HG02623 (cell line): ENCODE results near the gene SEMA7A.

ENCODE experiments used
- ATAC-seq: cut with Tn5 transposase; IDR thresholded peaks from one replicate; pipeline ENCODE4 v1.9.1; 2021; ENCODE audit warnings: moderate library complexity; ENCODE audit not compliant: unreplicated experiment

The SEMA7A gene

GRCh38 chr15:74453925-74454763 lies 20.4 kb upstream of the SEMA7A start:
- no peak for ATAC-seq

GRCh38 chr15:74451861-74452835 lies 18.4 kb upstream of the SEMA7A start:
- ATAC-seq: no peak

- no peak for ATAC-seq
These were observed 17.6 kb upstream of the SEMA7A start for GRCh38 chr15:74451322-74451721.

- no peak for ATAC-seq
These were observed 16.0 kb upstream of the SEMA7A start for GRCh38 chr15:74449643-74450205.

- no peak for ATAC-seq
These were observed 15.3 kb upstream of the SEMA7A start for GRCh38 chr15:74449095-74449494.

GRCh38 chr15:74445816-74446763 lies 12.3 kb upstream of the SEMA7A start:
- ATAC-seq: no peak

GRCh38 chr15:74444106-74445062 lies 10.6 kb upstream of the SEMA7A start:
- no peak for ATAC-seq

GRCh38 chr15:74443100-74443909 lies 9.5 kb upstream of the SEMA7A start:
- no peak for ATAC-seq

GRCh38 chr15:74442604-74443003 lies 8.8 kb upstream of the SEMA7A start:
- ATAC-seq: no peak

GRCh38 chr15:74442063-74442462 lies 8.3 kb upstream of the SEMA7A start:
- ATAC-seq: no peak

GRCh38 chr15:74441248-74441941 lies 7.6 kb upstream of the SEMA7A start:
- no peak for ATAC-seq

GRCh38 chr15:74438721-74439316 lies 5.1 kb upstream of the SEMA7A start:
- no peak for ATAC-seq

- ATAC-seq: no peak
These were observed 4.4 kb upstream of the SEMA7A start for GRCh38 chr15:74438206-74438605.

- no peak for ATAC-seq
These were observed 742 bp upstream of the SEMA7A start for GRCh38 chr15:74434263-74435136.

- no peak for ATAC-seq
These were observed 678 bp downstream of the SEMA7A start for GRCh38 chr15:74432968-74433591.
